NCI-H1930 (cell line): ENCODE results near the gene TMEM106B.
"Not testable (repeated sequence)": the region's sequence is repeated elsewhere in the genome, so short reads cannot be mapped to it uniquely, and the experiment has no call there.

Experiments used
- DNase-seq, 2 experiments: peaks; one replicate each; lab custom pipeline; 2025; lab: John Stamatoyannopoulos, UW

TMEM106B gene

DNA sequence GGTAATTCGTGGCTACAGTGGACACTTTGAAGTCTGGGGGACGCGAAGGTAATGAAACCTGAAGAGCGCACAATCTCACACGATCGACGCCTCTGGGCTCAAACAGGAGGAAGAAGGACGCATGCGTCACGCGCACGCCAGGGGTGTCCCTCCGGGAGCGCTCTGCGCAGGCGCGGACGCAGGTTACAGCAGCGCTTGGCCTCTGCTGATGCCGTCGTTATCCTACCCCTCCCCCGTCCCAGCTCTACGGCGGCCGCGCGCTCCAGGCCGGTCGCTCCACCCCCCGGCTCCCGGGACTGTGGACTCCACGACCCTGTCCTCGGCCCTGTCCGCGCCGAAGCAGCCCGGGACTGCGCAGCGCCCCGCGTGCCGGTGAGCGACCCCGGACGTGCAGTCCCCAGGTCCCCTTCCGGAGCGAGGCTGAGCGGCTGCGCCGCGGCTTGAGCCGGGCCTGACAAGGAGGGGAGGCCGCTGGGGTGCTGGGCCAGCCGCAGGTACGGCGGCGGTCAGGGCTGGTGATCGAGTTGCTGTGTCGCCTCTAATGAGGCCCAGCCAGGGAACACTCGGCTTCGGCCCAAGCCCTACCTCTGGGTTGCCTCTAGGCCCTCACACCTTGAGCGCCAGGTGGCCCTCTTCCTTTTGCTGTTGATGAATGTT is at the start of gene TMEM106B:
TSS of gene TMEM106B (plus strand) at position 241 of the 657 bp plus-strand sequence. CDS start 3,517 bp downstream, outside the sequence.
- peak; percentile 86 to 94 for DNase-seq

DNA sequence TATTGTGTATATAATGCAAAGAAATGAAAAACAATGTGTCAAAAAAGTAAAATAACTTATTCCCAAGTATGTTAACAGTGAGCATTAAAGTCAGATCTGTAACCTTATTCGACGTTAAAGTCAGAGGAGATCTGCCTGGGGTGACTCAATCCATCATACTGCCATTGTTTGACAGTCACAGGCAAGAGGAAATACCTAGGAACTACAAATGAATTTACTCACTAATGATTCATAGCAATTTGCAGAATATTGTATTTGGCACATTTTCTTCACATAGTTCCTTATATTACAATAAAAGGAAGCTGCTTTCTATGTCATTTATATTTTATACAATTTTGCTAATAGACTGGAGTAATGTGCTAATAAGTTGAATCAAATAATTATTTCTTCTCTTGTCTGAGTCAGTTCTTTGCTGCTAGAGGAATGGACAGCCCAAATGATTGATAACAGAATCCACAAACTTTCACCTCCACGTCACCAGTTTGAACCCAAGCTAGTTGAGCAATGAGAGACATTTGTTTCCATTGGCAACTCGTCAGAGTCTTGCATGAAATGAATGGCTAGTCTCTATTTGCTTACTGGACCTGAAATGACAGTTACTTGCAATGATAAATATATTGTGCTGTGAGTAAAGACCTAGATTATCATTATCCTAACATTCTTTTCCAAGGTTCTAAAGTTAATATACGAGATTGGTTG is 48.5 kb upstream of the TMEM106B start:
- DNase-seq, result no peak

DNA sequence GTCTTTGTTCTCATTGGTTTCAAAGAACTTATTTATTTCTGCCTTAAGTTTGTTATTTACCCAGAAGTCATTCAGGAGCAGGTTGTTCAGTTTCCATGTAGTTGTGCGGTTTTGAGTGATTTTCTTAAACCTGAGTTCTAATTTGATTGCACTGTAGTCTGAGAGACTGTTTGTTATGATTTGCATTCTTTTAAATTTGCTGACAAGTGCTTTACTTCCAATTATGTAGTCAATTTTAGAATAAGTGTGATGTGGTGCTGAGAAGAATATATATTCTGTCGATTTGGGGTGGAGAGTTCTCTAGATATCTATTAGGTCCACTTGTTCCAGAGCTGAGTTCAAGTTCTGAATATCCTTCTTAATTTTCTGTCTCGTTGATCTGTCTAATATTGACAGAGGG is 43.0 kb upstream of the TMEM106B start:
- not testable (repeated sequence) for DNase-seq

DNA sequence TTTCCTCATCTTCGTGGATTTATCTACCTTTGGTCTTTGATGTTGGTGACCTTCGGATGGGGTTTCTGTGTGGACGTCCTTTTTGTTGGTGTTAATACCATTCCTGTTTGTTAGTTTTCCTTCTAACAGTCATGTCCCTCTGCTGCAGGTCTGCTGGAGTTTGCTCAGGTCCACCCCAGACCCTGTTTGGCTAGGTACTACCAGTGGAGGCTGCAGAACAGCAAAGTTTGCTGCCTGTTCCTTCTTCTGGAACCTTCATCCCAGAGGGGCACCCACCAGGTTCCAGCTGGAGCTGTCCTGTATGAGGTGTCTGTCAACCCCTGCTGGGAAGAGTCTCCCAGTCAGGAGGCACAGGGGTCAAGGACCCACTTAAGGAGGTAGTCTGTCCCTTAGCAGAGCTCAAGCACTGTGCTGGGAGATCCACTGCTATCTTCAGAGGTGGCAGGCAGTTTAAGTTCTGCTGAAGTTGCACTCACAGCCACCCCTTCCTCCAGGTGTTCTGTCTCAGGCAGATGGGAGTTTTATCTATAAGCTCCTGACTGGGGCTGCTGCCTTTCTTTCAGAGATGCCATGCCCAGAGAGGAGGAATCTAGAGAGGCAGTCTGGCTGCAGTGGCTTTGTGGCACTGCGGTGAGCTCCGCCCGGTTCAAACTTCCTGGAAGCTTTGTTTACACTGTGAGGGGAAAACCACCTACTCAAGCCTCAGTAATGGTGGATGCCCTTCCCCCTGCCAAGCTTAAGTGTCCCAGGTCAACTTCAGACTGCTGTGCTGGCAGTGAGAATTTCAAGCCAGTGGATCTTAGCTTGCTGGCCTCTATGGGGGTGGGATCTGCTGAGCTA is 40.9 kb upstream of the TMEM106B start:
- not testable (repeated sequence) for DNase-seq

DNA sequence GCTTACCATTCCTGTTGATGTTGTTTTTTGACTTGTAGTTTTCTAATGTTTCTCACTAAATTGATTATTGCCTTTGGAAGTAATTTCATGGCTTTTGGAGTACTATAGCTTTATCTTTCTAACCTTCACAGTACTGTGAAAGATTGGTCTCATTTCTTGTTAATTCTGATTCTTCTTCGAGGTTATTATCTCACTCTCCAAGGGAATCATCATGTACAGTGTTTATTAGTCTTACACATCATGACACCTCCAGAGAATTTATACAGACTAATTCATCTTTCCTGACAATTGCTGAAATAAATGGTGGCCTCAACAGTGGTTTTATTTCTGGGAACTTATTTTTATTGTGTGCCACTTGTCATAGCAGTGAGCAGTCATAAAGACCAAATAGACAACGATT is 37.4 kb upstream of the TMEM106B start:
- no peak for DNase-seq

DNA sequence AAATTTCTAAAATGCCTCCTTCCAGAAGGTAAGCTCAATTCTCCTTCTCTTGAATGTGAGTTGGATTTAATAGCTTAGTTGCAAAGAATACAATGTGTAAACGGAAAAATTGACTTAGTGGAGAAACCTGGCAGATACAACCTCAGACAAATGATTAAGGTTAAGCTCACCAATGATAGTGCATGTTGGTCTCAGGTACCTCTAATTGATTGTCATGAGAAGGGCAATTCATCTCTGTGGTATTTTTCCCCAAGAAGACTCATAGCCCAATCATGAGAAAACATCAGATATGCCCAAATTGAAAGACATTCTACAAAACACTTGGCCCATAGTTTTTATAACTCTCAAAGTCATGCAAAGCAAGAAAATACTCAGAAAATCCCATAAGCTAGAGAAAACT is 36.2 kb upstream of the TMEM106B start:
- no peak for DNase-seq

DNA sequence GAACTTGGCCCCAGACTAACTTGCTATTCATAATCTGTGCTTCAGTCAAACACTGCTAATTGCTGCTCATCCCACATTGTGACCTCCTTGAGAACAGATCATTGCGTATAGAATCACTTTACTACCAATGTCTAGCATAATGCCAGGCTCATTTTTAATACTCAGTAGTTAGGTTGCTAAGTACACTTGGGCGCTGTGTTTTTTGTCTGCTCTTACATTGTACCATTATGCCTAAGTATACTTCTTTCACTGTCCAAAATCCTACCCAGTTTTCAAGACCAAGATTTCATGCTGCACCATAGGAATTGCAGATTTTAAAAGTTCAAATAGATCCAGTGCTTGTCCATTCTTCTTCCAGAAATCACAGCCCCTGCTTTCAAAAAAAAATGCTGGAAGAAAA is 32.8 kb upstream of the TMEM106B start:
- DNase-seq, result no peak

DNA sequence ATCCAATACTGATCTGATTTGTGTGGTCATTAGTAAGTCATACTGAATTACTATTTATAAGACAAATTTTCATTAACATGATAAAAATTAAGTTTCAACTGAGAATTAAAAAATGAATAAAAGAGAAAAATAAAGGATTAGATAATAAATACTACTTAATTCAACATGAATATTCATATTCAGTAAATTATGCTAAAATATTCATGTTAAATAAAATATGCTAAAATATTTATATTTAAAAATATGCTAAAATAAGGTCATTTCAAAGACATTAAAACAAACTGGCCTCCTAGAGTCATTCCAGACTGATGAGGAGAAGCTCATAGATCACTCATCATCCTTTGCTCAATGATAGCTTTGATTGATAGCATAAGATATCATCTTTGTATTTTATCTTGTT is 16.7 kb upstream of the TMEM106B start:
- DNase-seq, result no peak

DNA sequence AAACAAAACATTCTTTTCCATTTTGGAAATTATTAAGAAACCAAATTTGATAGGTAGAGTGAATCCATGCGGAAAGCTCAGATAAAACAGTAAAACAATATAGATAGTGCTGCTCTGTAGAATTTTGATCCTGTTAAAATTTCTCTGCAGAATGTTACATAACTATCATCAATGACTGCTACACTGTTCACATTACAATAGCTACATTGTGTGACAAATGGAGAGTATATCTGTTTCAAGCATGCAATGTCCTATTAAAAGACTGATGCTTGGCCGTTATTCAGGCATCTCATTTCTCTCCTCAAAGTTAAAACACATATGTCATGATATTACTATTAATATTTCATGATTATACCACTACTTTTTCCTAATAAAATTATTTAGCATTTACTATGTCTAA is 14.7 kb upstream of the TMEM106B start:
- DNase-seq, result no peak

DNA sequence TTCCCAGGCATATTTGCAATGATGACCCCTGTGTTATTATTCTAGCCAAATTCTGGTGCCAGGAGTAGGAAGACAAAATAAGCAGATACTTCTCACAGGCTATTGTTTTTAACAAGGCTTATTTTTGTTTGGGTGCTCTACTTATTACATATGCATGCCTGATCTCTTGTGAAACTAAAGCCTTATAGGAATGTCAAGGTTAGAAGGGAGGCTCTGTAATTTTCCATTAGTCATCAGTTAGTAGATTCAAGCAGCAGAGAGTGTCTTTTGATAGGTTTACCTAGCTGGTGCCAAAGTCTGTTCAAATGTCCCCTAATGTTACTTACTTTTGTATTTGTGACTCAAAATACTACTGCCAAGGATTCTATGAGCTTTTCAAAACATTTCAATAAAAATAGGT is 11.7 kb upstream of the TMEM106B start:
- DNase-seq, result no peak

DNA sequence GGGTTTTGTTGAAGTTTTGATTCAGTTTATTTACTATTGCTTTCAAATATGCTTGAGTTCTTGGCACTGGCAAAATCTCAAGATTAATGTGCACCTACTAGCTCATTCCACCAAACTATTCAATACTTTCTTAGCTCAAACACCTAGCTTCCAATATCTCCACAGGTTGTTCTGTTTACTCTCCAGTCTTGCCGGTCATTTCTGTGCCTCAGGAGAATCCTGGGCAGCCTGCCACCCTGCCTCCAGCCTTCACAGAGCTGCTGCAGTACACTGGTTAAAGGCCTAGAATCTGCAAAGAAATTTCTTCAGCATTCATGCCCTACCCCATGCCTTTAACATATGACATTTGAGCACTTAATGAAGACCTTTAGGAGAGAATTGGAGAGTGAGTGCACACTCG is 4.0 kb upstream of the TMEM106B start:
- no peak for DNase-seq

DNA sequence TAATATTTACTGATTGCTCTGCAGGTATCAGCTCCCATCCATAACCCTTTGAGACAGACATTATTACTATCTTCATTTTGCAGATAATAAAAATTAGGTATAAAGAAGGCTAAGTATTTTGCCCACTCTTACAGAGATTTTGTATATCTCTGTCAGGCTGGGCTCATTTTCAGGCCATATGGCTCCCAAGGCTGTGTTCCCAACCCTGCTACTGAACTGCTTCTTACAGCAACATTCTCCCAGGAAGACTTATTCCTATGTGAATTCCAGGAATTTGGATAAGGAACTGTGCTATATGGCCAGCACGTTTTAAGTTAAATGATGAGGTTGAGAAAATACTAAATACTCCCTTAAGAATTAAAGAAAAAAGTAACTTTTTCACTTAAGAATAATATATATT is 1.9 kb upstream of the TMEM106B start:
- no peak for DNase-seq

DNA sequence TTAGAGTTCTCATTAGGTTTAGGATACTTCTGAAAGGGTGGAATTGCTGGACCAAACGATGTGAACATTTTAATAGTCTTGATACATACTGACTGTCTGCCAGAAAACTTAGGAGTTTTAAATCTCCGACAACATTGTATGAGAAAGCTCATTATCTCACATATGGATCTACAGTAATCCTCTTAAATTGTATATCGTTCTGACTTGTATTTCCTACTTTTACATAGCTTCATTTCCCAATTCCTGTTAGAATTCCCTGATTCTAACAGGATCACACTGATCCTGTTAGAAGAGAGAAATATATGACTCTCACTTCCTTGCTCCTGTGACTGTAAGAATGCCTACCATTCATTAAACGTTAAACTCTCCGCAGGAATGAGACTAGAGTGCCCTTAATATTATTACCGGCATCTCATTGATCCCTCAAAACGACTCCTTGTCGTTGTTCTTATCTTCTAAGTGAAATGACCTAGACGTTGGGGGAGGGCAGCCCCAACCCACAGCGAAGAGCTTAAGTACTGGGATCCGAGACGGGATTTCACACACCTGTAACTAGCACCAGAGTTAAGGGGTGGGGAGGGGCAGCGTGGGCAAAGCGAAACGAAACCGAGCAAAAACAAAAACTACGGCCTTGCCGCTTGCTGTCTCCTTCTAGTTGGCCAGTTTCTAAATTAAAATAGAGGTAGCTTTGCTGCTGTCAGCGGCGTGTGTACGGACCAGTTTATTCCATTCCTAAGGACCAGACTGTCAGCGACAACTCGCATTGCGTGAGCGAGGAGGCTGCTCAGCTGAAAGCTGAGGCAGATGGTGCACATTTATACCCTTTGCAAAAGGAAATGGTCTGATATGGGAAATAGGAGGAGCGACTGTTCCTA is 678 bp upstream of the TMEM106B start:
- no peak for DNase-seq

DNA sequence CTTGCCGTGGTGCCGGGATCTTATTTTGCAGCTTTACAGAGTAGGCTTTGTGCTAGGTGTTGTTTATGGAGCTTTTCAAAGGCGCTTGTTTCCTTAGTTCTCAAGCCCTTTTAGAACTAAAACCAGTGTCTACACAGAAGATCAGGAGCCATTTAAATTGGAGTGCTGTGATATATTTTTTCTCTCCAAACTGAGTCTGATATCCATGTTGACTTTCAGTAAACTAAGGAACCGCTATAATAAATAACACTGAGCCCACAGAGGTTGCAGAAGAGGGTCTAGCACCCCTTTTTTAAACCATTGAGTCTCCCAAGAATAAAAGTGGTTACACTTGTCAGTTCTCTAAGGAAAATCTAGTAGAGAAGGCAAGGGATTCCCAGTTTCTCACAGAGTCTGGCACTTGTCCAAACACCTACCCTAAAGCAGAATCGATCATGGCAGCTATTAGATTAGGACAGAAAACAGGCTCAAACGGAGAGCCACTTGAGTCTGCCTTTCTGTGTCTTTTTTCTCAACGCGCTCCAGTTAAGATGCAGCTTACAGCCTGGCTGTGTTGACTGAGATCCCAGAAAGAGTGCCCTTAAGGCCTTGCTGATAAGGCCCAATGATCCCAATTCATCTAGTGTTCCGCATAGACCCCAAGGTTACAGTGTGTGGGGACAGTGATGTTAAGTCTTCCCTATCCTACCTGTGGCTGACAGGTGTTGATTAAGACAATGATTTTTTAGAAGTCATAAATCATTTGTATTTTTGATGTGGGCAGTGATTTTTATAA is 804 bp downstream of the TMEM106B start:
- DNase-seq, result no peak

DNA sequence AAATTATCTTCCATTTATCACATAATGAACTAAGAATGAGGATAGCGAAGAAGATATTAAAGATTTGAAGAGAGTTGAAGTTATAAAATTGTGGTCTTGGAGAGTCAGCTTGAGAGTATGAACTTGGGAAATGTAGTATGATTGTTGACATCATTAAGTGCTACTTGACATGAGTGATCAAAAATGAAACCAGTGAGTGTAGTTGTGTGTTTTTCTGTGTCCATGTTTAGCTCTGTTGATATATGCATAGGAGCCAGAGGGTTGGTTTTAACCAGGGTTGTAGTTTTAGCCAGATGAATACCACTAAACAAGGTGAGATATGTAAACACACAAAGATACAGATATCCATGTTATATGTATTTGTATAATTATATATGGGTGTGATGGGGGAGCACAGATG is 6.2 kb downstream of the TMEM106B start:
- no peak for DNase-seq

DNA sequence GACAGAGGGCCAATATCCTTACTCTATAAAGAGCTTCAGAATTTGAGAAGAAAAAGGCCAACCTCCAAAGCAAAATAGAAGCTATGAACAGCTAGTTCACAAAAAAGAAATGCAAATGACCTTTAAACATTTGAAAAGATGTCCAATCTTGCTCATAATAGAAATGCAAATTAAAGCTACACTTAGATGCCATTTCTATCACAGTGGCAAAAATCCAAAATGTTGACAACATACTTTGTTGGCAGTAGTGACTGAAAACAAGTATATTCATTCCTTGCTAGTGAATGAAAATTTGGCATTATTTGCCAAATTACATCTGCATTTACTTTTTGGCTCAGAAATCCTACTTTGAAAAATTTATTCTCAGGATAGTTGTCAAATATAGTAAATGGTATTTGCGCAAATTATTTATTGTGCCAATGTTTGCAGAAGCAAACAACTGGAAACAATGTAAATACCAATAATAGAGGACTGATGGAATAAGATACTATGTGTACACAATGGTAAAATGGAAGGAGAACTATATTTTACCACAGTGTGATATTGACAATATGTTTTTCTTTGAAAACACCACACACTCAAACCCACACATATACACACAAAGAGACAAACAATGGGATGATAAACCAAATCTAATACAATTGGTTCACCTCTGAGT is 9.4 kb downstream of the TMEM106B start:
- peak; percentile 30 to 57 for DNase-seq

DNA sequence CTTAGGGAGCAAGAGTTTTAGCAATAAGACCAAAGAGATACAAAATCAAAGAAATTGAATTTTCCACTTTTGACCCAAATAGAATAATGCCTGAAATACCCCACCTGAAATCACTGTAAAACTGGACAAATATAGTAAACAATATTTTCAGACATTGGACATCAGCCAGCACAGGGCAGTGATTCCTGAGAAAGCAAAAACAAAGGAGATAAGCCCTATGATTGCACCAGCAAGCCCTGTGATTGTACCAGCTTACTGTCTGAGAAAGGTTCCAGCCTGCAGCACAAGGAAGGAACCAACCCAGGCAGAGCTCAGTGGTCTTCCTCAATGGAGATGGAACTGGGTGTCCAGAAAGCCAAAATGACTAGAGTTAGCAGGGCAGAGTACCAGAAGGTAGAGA is 10.3 kb downstream of the TMEM106B start:
- no peak for DNase-seq

DNA sequence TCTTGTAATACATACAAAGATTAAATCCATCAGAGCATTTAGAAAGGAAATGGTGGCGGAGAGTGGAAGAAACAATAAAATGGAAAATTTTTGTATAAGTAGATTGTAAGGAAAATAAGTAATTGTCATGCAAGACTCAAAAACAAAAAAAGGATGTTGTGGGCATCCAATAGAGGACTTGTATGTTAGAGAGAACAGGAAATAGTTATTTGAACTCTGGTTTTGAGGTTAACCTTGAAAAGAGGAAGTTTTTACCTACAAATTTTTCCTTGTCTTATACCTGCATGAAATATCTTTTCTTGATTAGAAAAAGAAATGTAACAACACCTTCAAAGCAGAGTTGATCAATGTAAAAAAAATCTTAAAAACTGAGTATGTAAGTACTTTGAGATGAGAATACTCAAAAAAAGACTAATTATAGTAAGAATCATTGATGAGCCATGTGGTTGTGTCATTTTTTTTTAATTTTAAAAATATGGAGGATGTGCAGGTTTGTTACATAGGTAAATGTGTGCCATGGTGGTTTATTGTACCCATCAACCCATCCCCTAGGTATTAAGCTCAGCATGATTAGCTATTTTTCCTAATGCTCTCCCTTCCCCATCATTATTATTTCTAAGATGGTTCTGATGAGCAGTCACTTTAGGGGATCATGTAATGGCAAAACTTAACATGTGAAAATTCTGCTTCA is 11.9 kb downstream of the TMEM106B start:
- no peak for DNase-seq

DNA sequence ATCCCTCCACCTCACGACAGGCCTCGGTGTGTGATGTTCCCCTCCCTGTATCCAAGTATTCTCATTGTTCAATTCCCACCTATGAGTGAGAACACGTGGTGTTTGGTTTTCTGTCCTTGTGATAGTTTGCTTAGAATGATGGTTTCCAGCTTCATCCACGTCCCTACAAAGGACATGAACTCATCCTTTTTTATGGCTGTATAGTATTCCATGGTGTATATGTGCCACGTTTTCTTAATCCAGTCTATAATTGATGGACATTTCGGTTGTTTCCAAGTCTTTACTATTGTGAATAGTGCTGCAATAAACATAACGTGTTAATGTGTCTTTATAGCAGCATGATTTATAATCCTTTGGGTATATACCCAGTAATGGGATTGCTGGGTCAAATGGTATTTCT is 13.9 kb downstream of the TMEM106B start:
- DNase-seq, result not testable (repeated sequence)

DNA sequence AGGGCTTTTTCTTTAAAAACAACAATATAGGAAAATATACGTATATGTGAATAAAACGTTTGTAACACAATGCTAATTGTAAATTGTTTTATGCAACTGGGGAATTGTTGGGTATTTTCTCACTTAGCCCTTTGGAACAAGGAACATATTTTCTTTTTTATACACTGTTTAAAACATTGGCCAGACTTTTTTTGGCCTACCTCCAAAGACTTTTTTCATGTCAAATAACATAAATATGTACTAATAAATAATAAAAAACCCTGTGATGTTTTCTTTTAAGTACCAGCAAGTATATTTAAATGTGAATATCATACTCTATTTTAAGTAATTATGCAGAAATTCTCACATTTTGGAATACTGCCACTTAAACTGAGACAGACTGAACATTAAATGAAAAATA is 15.7 kb downstream of the TMEM106B start:
- DNase-seq, result no peak
